ENCODE results near the gene TAF1A. TPM values are rescaled to one million over a fixed set of nuclear protein-coding genes. Genes with fewer than 3 reads are reported as not detected.

Gene TAF1A
- total RNA-seq (2021; fragmentation: NEBNext Ultra II Directional; extraction: Animal tissue kit (Norgen Biotek cat#: 25700)): 1 to 10 TPM; 5.3 to 7.1 (median 5.9) TPM
- long read RNA-seq, partial matches to known transcripts: 1 of 3 reads
- long read RNA-seq, other reads (novel, unspliced or antisense): 2 of 3 reads

GRCh38 chr1:222589462-222590302, at the start of gene TAF1A:
TSS of gene TAF1A (minus strand) at chr1:222589933.
- H3K4me3 Mint-ChIP-seq: peak within 1 kb of the TSS; percentile 100
- H3K36me3 Mint-ChIP-seq (ENCODE audit: low read depth): no peaks in the 10 kb centered on the region; the same call in 1 of the 2 replicates
- no peak for TF ChIP-seq CTCF (IDR thresholded peaks at IDR 0.05)

GRCh38 chr1:222634180-222635013, 44.7 kb upstream of the TAF1A start:
- Mint-ChIP-seq H3K4me3 (no peak overlapping the region), H3K27me3 (ENCODE audit: insufficient read depth) (no peaks in the 10 kb centered on the region), H3K27ac (peak overlapping the region; percentile 58), H3K4me1 (ENCODE audit: low read depth) (peaks cover 22% of the 10 kb centered on the region), H3K9me3 (no peaks in the 10 kb centered on the region), H3K36me3 (ENCODE audit: low read depth) (peaks cover 15% of the 10 kb centered on the region)
- TF ChIP-seq CTCF (IDR thresholded peaks at IDR 0.05): peak; percentile 97
- DNase-seq: peak; percentile 87

More at GRCh38 chr1:222589462-222590302, at the start of gene TAF1A:
- Mint-ChIP-seq H3K4me1 (ENCODE audit: low read depth) (peaks cover 46% of the 10 kb centered on the region), H3K27me3 (ENCODE audit: insufficient read depth) (no peaks in the 10 kb centered on the region; the same call in 1 of the 2 replicates), H3K9me3 (peaks cover 1% of the 10 kb centered on the region; the same call in 1 of the 2 replicates), H3K27ac (peak within 1 kb of the TSS; percentile 96)
- DNase-seq: peak; percentile 71

GRCh38 chr1:222632749-222633148, 43.0 kb upstream of the TAF1A start:
- Mint-ChIP-seq H3K4me1 (ENCODE audit: low read depth) (peaks cover 29% of the 10 kb centered on the region), H3K9me3 (no peaks in the 10 kb centered on the region), H3K27me3 (ENCODE audit: insufficient read depth) (no peaks in the 10 kb centered on the region), H3K36me3 (ENCODE audit: low read depth) (peaks cover 18% of the 10 kb centered on the region), H3K27ac (no peak overlapping the region), H3K4me3 (no peak overlapping the region)
- no peak for DNase-seq
- TF ChIP-seq CTCF (IDR thresholded peaks at IDR 0.05): no peak

- Mint-ChIP-seq H3K4me1 (ENCODE audit: low read depth) (peaks cover 38% of the 10 kb centered on the region), H3K27ac (no peak overlapping the region), H3K36me3 (ENCODE audit: low read depth) (peaks cover 29% of the 10 kb centered on the region), H3K9me3 (no peaks in the 10 kb centered on the region), H3K4me3 (no peak overlapping the region), H3K27me3 (ENCODE audit: insufficient read depth) (no peaks in the 10 kb centered on the region)
- TF ChIP-seq CTCF (IDR thresholded peaks at IDR 0.05): no peak
- no peak for DNase-seq
These were observed 42.0 kb upstream of the TAF1A start for GRCh38 chr1:222631611-222632208.

GRCh38 chr1:222629921-222630535, 40.3 kb upstream of the TAF1A start:
- H3K4me3 Mint-ChIP-seq: no peak overlapping the region; the same call in 1 of the 2 replicates
- H3K27ac Mint-ChIP-seq: peak overlapping the region; percentile 12; the same call in 1 of the 2 replicates
- DNase-seq: no peak
- TF ChIP-seq CTCF (IDR thresholded peaks at IDR 0.05): no peak
- peaks cover 39% of the 10 kb centered on the region for H3K36me3 Mint-ChIP-seq (ENCODE audit: low read depth)
- H3K27me3 Mint-ChIP-seq (ENCODE audit: insufficient read depth): no peaks in the 10 kb centered on the region
- no peaks in the 10 kb centered on the region for H3K9me3 Mint-ChIP-seq
- H3K4me1 Mint-ChIP-seq (ENCODE audit: low read depth): peaks cover 41% of the 10 kb centered on the region

Measured in HFFc6 (cell line).